PC-3 (cell line): ENCODE data around the gene DDX47.

Experiments used
- CTCF ChIP-seq: fragments of 300-600 bp; sonication (generic); conservative IDR thresholded peaks from 2 replicates; pipeline ENCODE4 v1.5.1; 2017; ENCODE audit warnings: antibody characterized with exemption, low read depth, mild to moderate bottlenecking, low read length
- EZH2 ChIP-seq: fragments of 300-600 bp; sonication (generic); IDR thresholded peaks from one replicate; pipeline ENCODE4 v1.6.1; 2017; ENCODE audit warnings: antibody characterized with exemption, mild to moderate bottlenecking, low read length; ENCODE audit not compliant: unreplicated experiment

- TF ChIP-seq CTCF (no peak), EZH2 (no peak)
These were observed 25.0 kb upstream of the DDX47 start for GRCh38 chr12:12788131-12788530.
